Measurements from ENCODE around the gene NECAB3. TPM values are rescaled to one million over a fixed set of nuclear protein-coding genes. Genes with fewer than 3 reads are reported as not detected.

NECAB3 gene
- total RNA-seq, 1 donor from 2014 or later, result 15.6 TPM

- no peak for DNase-seq (ENCODE audit: low spot score)
Observed at GRCh38 chr20:33679758-33680485, 5.7 kb upstream of the NECAB3 start.

- peak; percentile 87 for DNase-seq (ENCODE audit: low spot score)
Observed at GRCh38 chr20:33677991-33678702, 3.9 kb upstream of the NECAB3 start.

GRCh38 chr20:33676652-33677645 lies 2.7 kb upstream of the NECAB3 start:
- DNase-seq (ENCODE audit: low spot score), result no peak

- DNase-seq (ENCODE audit: low spot score), result no peak
Observed at GRCh38 chr20:33676121-33676520, 1.9 kb upstream of the NECAB3 start.

GRCh38 chr20:33675136-33675959 lies 1.1 kb upstream of the NECAB3 start:
- peak; percentile 72 for DNase-seq (ENCODE audit: low spot score)

- DNase-seq (ENCODE audit: low spot score), result no peak
Observed at GRCh38 chr20:33673410-33674293, 576 bp downstream of the NECAB3 start.

GRCh38 chr20:33673114-33673409 lies 1.2 kb downstream of the NECAB3 start:
- no peak for DNase-seq (ENCODE audit: low spot score)

- DNase-seq (ENCODE audit: low spot score), result no peak
Observed at GRCh38 chr20:33672426-33673113, 1.7 kb downstream of the NECAB3 start.

GRCh38 chr20:33671573-33672288 lies 2.5 kb downstream of the NECAB3 start:
- DNase-seq (ENCODE audit: low spot score), result no peak

GRCh38 chr20:33670715-33671499 lies 3.3 kb downstream of the NECAB3 start:
- no peak for DNase-seq (ENCODE audit: low spot score)

- DNase-seq (ENCODE audit: low spot score), result no peak
Observed at GRCh38 chr20:33669873-33670640, 4.2 kb downstream of the NECAB3 start.

- no peak for DNase-seq (ENCODE audit: low spot score)
Observed at GRCh38 chr20:33669224-33669623, 5.0 kb downstream of the NECAB3 start.

- no peak for DNase-seq (ENCODE audit: low spot score)
Observed at GRCh38 chr20:33668466-33669155, 5.6 kb downstream of the NECAB3 start.

- DNase-seq (ENCODE audit: low spot score), result peak; percentile 65
Observed at GRCh38 chr20:33667676-33668465, 6.4 kb downstream of the NECAB3 start.

- no peak for DNase-seq (ENCODE audit: low spot score)
Observed at GRCh38 chr20:33667245-33667675, 7.0 kb downstream of the NECAB3 start.
